GM21717 (cell line): ENCODE measurements around the gene DPCD.
"Not testable (repeated sequence)": the region's sequence is repeated elsewhere in the genome, so short reads cannot be mapped to it uniquely, and the experiment has no call there.

ENCODE experiments used
- ATAC-seq: cut with Tn5 transposase; IDR thresholded peaks from one replicate; pipeline ENCODE4 v1.9.1; 2021; ENCODE audit warnings: mild to moderate bottlenecking, moderate library complexity; ENCODE audit not compliant: unreplicated experiment

DPCD gene

DNA sequence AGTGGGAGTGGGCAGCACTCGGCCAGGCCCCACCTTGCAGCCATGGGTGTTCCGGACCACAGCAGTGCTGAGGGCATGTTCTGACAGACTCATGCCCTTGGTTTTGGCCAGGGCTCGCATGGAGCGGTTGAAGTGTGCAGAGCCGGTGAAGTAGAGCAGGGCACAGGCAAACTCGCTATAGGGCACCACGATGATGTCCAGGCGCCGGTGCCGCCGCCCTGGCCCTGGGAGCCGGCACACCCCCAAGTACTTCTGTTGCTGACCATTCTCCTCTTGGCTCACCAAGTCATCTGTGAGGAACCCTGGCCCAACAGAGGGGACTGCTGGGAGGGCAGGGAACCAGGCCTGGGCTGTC is 8.6 kb upstream of the DPCD start:
- ATAC-seq = no peak

DNA sequence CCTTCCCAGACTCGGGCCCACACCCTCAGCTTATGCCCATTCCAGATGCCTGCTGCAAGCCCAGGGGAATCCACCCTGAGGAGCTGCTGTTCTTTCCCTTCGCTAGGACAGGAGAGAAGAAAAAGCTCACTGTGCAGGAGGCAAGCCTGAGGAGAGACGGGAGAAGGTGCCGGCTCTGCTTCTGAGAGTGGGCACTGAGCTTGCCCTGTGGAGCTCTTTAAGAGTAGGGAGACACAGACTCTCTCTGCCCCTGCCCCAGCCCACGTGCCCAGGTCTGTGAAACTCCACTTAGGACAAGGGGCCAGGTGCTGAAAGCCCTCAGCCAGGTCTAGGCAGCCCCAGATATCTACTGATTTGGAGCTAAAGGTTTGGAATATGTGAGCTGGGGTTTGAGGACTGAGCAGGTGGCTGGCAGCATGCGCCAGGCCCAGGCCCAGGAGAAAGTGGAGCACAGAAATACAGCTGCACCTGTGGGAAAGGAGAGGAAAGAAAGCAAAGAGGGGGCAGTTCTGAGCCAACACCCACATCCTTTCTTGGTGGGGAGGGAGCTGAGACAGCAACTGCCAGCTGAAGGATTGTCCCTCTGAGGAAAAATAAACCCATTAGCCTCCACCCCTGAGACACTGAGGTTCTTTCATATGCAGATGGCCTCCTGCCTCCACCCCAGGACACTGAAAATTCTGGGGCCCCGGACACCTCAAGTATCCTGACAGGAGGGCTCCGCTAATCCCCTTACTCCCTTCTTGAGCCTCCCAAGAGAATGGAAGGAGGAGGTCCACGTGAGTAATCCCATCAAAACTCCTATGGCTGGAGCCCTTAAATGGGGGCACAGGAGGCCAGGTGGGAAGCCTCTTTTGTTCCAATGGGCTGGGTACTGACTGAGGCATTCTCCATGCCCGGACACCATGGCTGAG is 7.4 kb upstream of the DPCD start:
- no peak for ATAC-seq

DNA sequence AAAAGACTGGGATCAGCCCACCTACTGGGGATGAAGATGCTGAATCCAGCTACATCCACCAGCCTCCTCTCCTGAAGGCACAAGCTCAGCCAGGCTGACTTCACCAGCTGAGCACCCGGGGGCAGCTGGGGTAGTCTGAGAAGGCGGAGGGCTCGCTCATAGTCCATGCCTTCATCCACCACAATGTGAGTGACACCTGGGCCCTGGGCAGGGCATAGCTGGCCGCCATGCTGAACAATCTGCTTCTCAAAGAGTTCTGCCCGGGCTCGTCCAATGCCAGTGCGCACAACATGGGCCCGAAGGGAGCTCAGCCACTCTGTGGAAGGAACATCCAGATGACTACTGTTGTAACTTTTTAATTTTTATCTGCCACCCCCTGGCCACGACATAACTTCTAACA is 2.3 kb upstream of the DPCD start:
- ATAC-seq = no peak

DNA sequence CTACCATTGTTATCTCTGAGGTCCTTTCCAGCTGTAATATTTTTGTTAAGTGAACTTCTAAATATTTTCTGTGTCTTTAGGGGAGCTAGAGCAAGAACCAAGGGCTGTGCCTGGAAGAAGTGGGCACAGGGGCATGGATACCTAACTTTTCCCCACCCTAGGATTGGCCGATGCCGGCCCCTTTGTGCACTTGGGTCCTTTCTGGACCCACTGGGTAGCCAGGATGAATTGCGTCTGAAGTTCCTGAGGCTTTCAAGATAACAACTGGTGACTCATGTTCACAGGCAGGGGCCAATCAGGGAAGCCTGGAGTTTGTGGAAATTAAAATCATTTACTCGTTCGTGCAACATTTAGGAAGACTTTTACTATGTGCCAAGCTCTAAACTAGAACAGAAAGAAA is 758 bp downstream of the DPCD start:
- no peak for ATAC-seq

DNA sequence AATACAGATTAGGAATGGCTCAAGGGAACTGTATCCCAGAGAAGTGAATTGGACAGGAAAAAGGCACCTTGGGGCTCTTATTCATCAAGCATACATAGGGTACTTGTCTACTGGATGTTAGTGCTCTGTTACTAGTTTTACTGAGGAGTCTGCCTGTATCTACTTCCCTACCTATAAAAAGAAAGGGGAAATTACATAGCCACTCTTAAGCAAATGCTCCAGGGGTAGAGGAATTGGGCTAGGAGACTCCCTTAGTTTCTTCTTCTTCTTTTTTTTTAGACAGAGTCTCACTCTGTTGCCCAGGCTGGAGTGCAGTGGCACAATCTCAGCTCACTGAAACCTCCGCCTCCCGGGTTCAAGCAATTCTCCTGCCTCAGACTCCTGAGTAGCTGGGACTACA is 5.2 kb downstream of the DPCD start:
- not testable (repeated sequence) for ATAC-seq

DNA sequence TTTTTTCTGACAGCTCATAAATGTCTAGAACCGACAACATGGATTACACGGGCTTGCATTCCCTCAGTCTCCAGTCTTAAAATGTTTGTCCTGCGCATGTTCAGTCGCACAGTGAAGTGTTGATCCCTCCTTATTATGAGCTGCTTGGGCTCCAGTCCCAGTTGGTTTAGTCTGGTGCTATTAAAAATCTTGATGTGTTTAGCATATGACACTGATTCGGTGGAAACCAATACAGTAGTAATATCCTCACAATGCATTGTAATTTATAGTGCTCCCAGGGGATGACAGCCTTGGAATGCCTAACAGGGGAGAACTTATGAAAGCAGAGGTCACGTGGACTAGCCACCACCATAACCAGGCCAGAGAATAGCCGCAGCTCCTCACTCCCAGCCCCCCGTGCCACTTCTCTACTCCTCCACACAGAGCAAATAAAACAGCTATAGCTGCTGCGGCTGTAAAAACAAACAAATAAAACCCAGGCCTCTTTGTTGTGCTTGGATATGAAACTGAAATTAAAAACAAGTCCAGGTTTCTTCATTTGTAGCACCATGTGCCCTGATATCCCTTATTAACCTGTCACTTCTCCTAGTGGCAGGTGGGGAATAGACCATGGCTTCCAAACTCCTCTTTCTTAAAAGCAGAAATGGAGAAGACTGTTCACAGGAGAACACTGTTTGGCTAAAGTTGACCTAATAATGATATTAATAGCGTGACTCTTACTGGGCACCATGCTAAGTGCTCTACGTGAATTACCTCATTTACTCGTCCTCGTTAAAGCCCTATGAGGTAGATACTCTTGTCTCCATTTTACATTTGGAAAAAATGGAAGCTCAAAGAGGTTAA is 7.7 kb downstream of the DPCD start:
- ATAC-seq = no peak

DNA sequence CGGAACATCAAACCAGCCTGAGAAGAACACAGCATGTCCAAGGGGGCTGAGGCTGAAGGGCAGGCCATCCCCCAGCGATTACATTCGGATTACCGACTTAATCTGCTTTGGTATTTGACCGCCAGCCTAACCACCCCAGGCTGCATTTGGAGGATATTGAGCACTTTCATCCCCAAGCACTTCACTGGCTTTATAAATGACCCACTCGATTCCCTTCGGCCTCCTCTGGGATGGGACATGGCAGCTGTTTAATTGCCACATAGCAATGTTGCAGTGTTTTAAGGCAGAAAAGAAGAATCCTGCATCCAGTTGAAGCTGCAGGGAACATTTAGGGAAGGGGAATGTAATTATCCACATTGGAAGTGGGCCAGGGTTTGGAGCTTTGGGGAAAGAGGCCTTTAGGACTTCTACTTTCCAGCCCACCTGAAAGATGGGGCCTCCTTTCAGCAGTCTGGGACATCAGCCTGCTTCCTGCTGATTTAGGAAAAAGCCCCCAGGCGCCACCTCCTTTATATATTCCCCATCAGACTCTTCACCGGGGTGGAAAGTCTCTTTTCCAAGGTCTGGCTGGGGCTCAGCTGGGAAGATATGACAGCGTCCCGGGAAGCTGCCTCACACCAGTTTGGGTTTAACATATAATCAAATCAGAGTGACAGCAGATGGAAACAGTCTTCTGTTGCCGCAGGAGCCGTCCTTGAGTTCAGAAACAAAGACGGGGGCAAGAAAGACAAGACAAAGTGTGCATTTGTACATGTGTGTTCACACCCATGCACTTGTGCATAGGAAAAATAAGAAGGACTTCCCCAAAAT is 9.2 kb downstream of the DPCD start:
- no peak for ATAC-seq

DNA sequence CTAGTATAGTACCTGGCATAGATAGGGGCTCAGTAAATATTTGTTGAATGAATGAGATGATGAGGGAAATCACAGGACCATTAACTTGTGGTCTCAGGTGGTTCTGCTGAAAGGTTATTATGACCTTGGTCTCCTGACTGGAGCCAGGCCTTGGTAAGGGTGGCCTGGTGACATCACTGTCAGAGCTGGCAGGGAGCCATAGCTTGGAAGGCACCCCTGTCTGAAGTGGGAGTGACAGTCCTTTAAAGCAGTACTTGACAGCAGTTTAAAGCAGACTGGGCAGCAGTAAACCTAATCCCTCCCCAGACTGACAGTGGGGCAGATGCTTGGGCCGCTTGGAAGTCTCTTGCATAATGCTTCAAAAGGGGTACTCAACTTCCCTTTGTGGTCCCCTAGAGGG is 13.4 kb downstream of the DPCD start:
- ATAC-seq = no peak

DNA sequence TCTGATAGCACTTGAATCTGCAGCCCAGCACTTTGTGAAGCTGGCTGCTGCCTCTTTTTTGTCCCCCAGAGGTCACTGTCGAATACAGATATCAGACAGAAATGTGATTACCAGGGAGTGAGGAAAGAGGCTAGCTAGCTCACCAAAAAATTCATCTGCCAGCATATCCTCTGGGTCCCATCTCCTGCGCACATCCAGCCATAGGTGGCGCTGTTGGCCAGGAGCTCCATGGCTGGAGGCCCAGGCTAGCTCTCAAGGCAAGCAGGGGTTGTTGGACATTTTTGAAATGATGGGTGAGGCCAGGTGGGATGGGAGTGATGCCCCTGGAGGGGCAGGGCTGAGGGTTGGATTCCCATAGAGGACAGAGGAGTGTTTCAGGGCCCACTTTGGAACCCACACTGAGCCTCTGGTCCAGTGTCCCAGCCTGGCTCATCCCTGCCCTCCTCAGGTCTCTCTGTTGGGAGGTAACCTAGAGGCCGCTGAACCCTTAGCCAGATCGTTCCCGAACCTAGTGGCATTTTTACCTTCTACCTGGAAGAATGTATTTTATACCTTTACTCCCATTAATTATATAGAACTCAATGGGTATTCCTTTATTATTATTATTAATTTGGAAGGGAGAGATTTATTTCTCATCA is 14.8 kb downstream of the DPCD start:
- no peak for ATAC-seq

DNA sequence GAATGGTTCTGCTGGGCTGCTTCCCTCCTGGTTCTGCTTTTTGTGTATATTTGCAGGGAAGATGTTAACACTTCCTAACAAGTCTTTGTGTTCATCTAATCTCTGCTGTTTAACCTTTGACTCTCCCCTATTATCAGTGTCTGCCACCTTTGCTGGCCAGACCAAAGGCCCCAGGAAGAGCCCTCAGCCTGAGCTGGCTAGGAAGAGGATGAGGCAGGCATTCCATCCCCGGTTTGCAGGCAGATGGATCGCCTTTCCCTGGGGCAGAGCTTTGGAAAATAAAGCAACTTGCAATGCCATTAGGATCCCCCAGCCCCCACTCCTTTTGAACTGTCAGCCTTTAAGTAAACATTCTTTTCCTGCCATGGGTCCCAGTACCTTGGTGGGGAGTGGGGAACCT is 19.0 kb downstream of the DPCD start:
- ATAC-seq = no peak

DNA sequence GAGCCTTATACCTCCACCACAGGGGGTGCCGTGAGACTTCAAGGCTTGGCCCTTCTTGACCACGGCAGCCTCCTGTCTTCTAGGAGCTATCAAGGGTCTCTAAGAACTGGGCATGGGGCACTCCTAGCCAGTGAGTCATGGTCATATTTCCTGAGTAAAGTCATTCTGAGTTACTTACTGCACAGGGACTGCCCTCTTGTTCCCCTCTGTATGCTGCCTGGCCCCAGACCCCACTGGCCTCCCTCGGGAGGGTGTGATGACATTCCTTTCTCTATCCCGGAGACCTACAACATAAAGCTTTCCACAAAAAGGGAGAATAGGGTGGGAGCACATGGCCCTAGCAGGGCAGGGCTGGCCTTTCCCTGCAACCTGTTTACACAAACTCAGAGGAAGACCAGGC is 21.4 kb downstream of the DPCD start:
- no peak for ATAC-seq

DNA sequence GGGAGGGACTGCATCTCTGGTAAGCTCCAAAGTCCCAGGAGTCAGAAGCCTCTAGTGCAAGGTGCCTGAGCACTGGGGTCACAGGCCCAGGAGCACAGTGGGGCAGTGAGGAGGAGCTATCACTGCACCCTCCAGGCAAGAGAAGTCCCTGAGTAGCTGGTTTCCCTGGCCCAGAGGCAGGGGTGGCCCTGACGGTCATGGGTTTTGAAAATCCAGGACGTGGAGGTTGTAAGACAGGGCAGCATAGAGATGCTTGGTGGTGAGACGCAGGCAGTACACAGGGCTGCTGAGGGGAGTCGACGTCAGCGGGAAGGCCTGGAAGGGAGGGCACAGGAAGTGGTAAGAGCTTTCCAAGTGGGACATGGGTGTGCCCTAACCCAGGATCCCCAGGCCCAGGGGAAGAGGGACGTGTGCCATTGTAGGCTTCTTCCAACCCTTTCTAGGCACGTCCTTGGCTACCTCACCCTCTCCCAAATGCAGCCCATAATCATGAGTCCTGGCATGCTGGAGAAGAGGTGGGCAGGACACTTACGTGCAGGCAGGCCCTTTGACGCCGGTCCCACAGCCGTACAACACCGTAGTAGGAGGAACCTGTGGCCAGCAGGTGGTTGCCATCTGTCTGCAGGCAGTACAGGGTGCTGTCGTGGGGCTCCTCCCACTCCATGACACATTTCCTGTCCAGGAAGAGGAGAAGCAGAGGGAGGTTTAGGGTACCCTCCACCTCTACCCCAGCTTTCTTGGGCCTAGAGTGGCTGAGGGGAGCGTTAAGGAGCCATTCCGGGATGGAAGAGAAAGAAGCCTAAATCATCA is 23.2 kb downstream of the DPCD start:
- no peak for ATAC-seq

DNA sequence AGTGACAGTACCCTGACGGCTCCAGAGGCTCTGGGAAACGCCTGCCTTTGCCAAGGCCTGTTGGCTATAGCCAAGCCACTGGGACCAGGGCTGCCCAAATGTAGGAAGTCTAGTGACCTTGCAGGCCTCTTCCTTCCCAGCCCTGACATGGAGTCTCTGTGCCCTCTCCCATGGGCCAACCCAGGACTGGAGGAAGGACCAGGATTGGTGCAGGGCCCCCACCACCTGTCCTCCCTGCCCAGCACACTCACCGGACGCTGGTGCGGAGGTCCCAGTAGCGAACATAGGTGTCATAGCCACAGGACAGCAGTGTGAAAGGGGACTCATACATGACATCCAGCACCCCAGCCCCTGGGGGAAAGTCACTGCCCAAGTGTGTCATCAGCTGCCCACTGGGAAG is 24.0 kb downstream of the DPCD start:
- no peak for ATAC-seq

DNA sequence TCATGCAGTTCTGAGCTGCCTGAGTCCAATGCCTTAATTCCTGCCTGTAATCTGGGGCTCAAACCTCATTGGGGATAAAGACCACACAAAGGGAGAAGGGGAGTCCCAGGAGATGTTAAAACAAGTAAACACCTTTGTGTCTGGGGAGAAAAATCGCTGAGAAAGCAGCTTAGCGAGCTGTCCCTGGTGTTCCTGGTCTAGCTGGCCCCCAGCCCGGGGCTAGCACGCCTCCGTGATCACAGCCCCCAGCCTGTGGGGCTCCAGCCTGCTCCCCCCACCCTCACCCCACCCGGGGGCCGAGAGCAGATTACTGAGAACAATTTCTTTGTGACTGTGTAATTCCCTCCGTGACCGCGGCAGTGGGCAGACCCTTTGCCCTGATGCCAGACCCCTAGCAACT is 24.8 kb downstream of the DPCD start:
- ATAC-seq = no peak

DNA sequence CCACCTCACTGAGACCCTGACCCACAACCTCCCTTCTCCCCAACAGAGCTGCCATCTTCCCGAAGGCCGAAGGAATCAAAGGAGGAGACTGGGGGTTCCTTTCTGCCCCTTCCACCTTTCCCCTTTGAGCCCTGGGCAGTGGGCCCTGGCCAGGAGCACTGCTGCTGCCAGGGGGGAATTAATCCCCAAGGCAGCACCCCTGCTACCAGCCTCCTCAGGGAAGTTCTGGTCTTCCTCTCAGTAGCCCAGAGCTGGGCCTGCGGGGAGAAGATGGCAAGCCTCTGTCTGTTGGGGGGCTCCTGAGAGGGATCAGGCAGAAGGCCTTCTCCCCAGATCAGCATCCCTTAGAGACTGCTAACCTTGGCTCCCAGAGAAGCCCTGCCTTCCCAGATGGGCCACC is 25.5 kb downstream of the DPCD start:
- ATAC-seq = no peak

DNA sequence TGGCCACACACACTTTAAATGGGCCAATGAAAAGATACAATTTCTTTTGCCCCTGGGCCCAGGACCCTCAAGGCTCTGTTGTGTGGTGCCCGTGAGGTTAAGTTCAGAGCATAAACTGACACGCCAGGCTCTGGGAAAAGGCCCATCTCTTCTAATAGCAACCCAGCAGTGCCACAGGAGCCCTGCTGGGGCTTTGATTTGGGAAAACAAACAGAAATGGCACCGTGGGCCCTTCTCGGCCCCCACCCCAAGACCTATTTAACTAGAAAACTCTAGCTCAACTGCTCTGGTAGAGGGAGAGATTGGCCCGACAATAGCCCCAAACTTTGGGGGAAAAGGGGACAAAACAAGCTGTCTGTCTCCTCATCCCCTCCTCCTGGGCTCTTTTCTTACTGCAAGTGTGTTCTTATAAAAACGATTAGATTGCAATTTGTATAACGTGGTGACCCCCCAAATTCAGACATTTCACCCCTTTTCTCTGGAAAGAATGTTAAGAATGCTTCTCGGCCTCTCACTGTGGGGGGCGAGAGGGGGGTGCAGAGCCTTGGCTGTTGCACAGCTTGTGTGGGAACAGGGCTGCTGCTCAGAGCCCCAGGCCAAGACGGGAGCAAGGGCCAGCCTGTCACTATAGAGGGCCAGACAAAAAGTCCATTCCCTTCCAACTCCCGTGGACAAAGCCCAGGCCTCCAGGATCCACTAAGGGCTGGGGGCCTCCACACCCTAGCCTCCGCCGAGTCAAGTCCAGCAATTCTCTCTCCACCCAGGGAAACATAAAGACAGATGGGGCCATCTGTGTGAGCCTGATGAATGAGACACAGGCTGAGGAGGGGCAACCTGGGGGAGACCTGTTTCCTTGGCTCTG is 26.8 kb downstream of the DPCD start:
- no peak for ATAC-seq

DNA sequence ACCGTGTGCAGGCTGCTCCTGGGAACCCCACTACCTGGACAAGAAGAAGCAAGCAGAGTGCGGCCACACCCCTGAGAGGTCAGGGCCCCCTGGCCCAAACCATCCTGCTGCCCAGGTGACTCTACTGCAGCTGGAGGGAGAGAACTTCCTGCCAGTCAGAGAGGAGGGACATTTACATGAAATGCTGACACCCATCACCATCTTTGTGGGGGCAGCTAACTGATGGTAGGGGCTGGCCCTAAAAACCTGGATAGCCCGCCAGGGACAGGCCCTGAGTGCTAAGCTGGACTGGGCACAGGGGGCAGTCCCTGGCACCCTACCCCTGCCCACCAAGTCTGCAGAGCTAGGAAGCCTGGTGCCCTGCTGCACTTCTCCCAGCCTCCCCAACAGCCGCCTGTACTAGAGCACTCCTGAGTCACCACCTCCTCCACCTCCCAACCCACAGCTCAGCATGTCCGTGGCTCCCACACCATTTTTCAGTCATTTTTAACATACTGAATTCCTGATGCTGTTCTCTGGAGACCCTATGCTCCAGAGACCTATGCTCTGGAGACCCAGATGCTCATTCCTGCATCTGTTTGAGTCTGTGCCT is 27.5 kb downstream of the DPCD start:
- no peak for ATAC-seq

DNA sequence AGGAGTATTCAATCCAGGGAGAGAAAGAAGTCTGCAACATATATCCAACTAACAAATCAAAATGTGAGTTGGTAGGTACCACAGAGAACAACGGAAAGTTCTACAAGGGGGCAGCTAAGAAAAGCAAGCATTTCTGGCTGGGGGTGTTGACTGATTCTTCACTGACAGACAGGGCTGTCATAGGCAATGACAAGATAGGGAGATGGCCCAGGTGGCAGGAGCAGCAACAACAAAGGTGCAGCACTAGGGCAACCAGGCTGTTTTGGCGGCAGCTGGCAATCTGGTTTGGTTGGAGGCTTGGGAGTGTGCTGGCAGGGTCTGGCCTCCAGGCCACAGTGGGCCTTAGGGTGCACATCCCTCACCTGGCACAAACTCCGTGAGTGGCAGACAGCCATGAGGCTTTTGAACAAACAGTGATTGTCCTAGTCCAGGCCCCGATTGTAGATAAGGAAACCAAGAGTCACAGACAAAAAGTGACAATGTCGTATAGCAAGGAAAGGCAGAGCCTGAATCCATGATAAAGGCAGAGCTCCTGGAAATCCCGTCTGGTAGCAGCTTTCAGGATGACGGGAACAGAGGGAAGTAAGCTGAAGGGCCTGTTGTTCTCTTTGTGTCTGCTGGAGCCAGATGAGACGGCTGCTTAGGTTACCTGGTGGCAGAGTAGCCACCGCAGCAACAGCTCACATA is 28.4 kb downstream of the DPCD start:
- no peak for ATAC-seq
